Tibial nerve (tissue), 3 donors: ENCODE measurements around the gene SYNDIG1L.

Source experiments
- CTCF ChIP-seq, 5 experiments: fragments of 200-600 bp in 3 of 5; fragments of 450-650 bp in 2 of 5; sonication (generic) in 3 of 5; IDR thresholded peaks; one replicate each; pipeline ENCODE4 v1.5.1; 2016 to 2019; ENCODE audit warnings: antibody characterized with exemption in 5 of 5, mild to moderate bottlenecking in 3 of 5, moderate library complexity in 2 of 5
- POLR2A ChIP-seq, 2 donors: fragments of 450-650 bp; IDR thresholded peaks; one replicate each; pipeline ENCODE4 v1.6.1; 2017; ENCODE audit warnings: antibody characterized with exemption in 2 of 2, mild to moderate bottlenecking in 2 of 2, moderate library complexity in 2 of 2

GRCh38 chr14:74474376-74474775 is 48.4 kb upstream of the SYNDIG1L start:
- no peak for TF ChIP-seq CTCF (IDR thresholded peaks at IDR 0.05)
- no peak for TF ChIP-seq POLR2A (IDR thresholded peaks at IDR 0.05)
